ENCODE data around the gene ARHGAP27. TPM values are rescaled to one million over a fixed set of nuclear protein-coding genes. Genes with fewer than 3 reads are reported as not detected.

Gene ARHGAP27
- total RNA-seq, 1 donor from 2014 or later = 75.7 TPM

DNA sequence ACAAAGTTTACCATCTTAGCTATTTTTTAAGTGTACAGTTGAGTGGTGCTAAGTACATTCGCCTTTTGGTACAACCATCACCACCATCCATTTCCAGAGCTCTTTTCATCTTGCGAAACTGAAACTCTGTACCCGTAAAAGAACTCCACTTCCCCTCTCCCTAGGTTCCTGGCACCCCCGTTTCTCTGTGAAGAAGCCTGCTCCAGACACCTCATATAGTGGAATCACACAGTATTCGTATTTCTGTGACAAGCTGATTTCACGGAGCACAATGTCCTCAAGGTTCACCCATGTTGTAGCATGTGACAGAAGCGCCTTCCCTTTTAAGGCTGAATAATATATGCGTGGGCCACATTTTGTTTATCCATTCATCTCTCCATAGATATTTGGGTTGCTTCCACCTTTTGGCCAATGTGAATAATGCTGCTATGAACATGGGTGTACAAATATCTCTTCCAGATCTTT is 61.7 kb downstream of the ARHGAP27 start:
- TF ChIP-seq, protein P1, sequence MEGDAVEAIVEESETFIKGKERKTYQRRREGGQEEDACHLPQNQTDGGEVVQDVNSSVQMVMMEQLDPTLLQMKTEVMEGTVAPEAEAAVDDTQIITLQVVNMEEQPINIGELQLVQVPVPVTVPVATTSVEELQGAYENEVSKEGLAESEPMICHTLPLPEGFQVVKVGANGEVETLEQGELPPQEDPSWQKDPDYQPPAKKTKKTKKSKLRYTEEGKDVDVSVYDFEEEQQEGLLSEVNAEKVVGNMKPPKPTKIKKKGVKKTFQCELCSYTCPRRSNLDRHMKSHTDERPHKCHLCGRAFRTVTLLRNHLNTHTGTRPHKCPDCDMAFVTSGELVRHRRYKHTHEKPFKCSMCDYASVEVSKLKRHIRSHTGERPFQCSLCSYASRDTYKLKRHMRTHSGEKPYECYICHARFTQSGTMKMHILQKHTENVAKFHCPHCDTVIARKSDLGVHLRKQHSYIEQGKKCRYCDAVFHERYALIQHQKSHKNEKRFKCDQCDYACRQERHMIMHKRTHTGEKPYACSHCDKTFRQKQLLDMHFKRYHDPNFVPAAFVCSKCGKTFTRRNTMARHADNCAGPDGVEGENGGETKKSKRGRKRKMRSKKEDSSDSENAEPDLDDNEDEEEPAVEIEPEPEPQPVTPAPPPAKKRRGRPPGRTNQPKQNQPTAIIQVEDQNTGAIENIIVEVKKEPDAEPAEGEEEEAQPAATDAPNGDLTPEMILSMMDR (IDR thresholded peaks at IDR 0.05) = no peak
- Mint-ChIP-seq H3K27me3 (peaks cover 14% of the 10 kb centered on the region), H3K4me3 (no peak overlapping the region), H3K4me1 (peaks cover 18% of the 10 kb centered on the region), H3K36me3 (ENCODE audit: low read depth) (no peaks in the 10 kb centered on the region), H3K27ac (no peak overlapping the region), H3K9me3 (no peaks in the 10 kb centered on the region)
- ATAC-seq (ENCODE audit: low read depth) = no peak
- ChIA-PET POLR2A (no interaction called here), CTCF (interaction anchor here (0.8 kb wide), 1 partner anchor 79 kb away, joined by 3 read pairs; no protein-coding TSS in a partner anchor)
- peak; percentile 4 for DNase-seq
- intact Hi-C loops (cut with micrococcal nuclease) = no loop called here

DNA sequence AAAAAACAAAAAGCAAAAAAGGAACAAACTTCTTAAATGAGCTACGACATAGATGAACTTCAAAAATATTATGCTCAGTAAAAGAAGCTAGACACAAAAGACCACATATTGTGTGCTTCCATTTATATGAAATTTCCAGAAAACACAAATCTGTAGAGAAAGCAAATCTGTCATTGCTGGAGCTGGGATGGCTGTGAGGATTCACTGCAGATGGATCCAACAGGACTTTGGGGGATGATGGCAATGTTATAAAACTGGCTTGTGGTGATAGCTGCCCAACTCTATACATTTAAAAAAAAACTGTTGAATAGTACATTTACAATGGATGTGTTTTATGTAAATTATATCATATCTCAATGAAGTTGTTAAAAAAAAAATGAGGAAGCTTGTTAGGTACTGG is 63.2 kb downstream of the ARHGAP27 start:
- ChIA-PET POLR2A (interaction anchor here (0.7 to 1.5 kb wide), 2 partner anchors 52 to 64 kb away, joined by 3 to 8 read pairs; partner anchors contain the start of gene MAP3K14), CTCF (no interaction called here)
- no peaks in the 10 kb centered on the region for H3K36me3 Mint-ChIP-seq (ENCODE audit: low read depth)
- no peak overlapping the region for H3K4me3 Mint-ChIP-seq
- H3K9me3 Mint-ChIP-seq = no peaks in the 10 kb centered on the region
- H3K27me3 Mint-ChIP-seq = peaks cover 22% of the 10 kb centered on the region
- intact Hi-C loops (cut with micrococcal nuclease) = no loop called here
- H3K27ac Mint-ChIP-seq = no peak overlapping the region
- TF ChIP-seq, protein P1 (IDR thresholded peaks at IDR 0.05) = no peak
- H3K4me1 Mint-ChIP-seq = peaks cover 18% of the 10 kb centered on the region
- DNase-seq (no peak), ATAC-seq (ENCODE audit: low read depth) (no peak)

DNA sequence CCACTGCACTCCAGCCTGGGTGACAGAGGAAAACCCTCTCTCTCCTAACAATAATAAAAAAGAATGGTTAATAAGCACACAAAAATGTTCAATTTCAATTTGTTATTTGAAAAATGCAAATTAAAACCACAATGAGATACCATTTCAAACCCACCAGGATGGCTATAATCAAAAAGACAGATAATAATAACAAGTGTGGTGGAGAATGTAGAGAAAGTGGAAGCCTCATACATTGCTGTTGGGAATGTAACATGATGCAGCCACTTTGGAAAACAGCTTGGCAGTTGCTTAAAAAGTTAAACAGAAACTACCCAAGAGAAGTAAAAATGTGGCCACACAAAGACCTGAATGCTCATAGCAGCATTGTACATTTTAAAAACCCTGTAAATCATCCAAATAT is 64.0 kb downstream of the ARHGAP27 start:
- H3K36me3 Mint-ChIP-seq (ENCODE audit: low read depth) = no peaks in the 10 kb centered on the region
- H3K4me3 Mint-ChIP-seq = no peak overlapping the region
- intact Hi-C loops (cut with micrococcal nuclease) = no loop called here
- ATAC-seq (ENCODE audit: low read depth) = no peak
- no peak overlapping the region for H3K27ac Mint-ChIP-seq
- peaks cover 13% of the 10 kb centered on the region for H3K4me1 Mint-ChIP-seq
- TF ChIP-seq, protein P1 (IDR thresholded peaks at IDR 0.05) = no peak
- H3K27me3 Mint-ChIP-seq = peaks cover 22% of the 10 kb centered on the region
- POLR2A ChIA-PET = interaction anchor here (1.5 kb wide), 1 partner anchor 52 kb away, joined by 8 read pairs; the partner anchor contains the start of gene MAP3K14
- no peaks in the 10 kb centered on the region for H3K9me3 Mint-ChIP-seq
- CTCF ChIA-PET = no interaction called here
- no peak for DNase-seq

DNA sequence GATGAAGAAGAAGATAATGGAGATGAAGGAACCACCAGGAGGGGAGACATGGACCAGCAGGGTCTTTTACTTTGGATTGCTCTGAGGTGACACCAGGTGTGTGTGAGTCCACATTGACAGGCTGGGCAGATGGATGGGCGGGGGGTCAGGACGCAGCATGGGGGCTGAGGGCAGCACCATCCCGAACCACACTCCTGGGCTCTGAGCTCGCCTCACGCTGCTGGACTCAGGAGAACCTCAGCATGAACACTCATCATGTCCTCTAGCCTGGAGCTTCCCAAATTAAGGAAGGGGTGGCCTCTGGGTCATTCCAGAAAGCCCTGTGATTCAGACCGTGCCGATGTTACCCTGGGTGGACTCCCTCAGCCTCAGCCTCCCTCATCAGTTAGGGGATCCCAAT is 65.5 kb downstream of the ARHGAP27 start:
- intact Hi-C loops (cut with micrococcal nuclease) = no loop called here
- Mint-ChIP-seq H3K36me3 (ENCODE audit: low read depth) (no peaks in the 10 kb centered on the region), H3K4me1 (peaks cover 8% of the 10 kb centered on the region), H3K27ac (no peak overlapping the region), H3K27me3 (peaks cover 31% of the 10 kb centered on the region), H3K9me3 (peaks cover 9% of the 10 kb centered on the region), H3K4me3 (no peak overlapping the region)
- TF ChIP-seq, protein P1 (IDR thresholded peaks at IDR 0.05) = no peak
- CTCF ChIA-PET = no interaction called here
- DNase-seq (peak; percentile 1), ATAC-seq (ENCODE audit: low read depth) (no peak)
- POLR2A ChIA-PET = no interaction called here

DNA sequence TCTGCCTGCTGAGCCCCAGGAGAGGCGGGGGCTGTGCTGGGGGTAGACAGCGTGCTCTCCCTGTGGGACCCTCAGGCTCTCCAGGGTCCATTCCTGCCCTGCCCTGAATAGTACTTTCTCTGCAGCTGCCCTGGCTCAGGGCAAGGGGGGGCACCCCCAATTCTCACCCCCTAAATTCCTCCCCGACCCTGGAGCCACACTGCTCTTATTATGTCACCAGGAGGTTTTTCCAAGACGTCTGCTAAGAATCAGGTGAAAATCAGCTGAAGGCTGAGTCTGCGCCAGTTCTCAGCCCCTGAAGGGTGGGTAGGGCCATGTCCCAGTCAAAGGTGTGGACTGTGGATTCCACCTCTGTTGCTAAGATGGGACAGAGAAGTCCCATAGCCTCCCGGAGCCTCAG is 66.0 kb downstream of the ARHGAP27 start:
- POLR2A ChIA-PET = interaction anchor here (0.8 kb wide), 1 partner anchor 19 kb away, joined by 3 read pairs; no protein-coding TSS in a partner anchor
- TF ChIP-seq, protein P1 (IDR thresholded peaks at IDR 0.05) = no peak
- no peak for DNase-seq
- Mint-ChIP-seq H3K9me3 (peaks cover 9% of the 10 kb centered on the region), H3K27me3 (peaks cover 29% of the 10 kb centered on the region), H3K27ac (no peak overlapping the region), H3K4me1 (peaks cover 4% of the 10 kb centered on the region), H3K4me3 (no peak overlapping the region), H3K36me3 (ENCODE audit: low read depth) (no peaks in the 10 kb centered on the region)
- intact Hi-C loops (cut with micrococcal nuclease) = no loop called here
- CTCF ChIA-PET = no interaction called here
- ATAC-seq (ENCODE audit: low read depth) = no peak
